Superior temporal gyrus (tissue), 1 donor: Measurements from ENCODE around the gene ACAP2.
"Not testable (repeated sequence)": the region's sequence is repeated elsewhere in the genome, so short reads cannot be mapped to it uniquely, and the experiment has no call there.

ENCODE experiments used
- DNase-seq: peaks from one replicate; pipeline ENCODE4 v3.0.0-alpha.2; 2016; ENCODE audit errors: extremely low spot score

Gene ACAP2

GRCh38 chr3:195443391-195443989, 670 bp upstream of the ACAP2 start:
- DNase-seq, result peak; percentile 22

GRCh38 chr3:195441992-195442572, 738 bp downstream of the ACAP2 start:
- no peak for DNase-seq

- DNase-seq, result peak; percentile 68
Observed at GRCh38 chr3:195441476-195441991, 1.3 kb downstream of the ACAP2 start.

- no peak for DNase-seq
Observed at GRCh38 chr3:195441051-195441450, 1.8 kb downstream of the ACAP2 start.

DNA sequence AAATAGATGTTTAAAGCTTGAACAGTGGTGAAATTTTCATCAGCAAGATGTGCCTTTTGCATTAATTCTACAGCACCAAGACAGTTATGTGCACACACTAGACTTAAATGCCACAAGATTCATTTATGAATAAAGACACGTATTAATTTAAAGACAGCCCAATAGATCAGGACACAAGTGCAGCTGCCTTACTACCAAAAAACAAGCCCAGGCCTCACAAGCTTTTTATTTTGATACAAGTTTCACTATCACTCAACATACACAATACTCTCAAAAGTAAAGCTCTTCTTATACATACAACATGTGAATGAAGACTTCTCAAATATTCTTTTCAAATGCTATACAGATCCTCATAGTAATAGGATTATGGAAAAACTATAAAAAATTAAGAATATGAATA, 2.4 kb downstream of the ACAP2 start:
- no peak for DNase-seq

- no peak for DNase-seq
Observed at GRCh38 chr3:195438371-195438770, 4.4 kb downstream of the ACAP2 start.

GRCh38 chr3:195425849-195426248, 17.0 kb downstream of the ACAP2 start:
- DNase-seq, result no peak

DNA sequence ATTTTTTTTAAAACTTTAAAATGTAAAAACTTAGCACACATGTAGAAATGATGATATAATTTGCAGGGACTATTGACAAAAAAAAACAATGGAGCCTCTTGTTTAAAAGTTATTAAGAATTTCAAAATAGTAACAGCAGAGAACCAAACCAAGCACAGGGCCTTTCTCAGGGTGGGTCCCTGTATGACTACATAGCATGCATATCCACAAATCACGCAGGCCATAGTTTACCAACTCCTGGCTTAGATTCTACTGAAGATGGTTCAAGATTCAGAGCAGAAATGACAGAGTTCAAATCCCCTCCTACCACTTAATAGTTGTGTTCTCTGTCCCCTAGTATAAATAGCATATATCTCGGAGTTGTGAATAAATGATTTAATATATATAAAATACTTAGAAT, 19.0 kb downstream of the ACAP2 start:
- no peak for DNase-seq

GRCh38 chr3:195421400-195421799, 21.4 kb downstream of the ACAP2 start:
- DNase-seq, result no peak

- DNase-seq, result no peak
Observed at GRCh38 chr3:195416795-195417194, 26.0 kb downstream of the ACAP2 start.

- DNase-seq, result no peak
Observed at GRCh38 chr3:195411836-195412235, 31.0 kb downstream of the ACAP2 start.

- no peak for DNase-seq
Observed at GRCh38 chr3:195410546-195410945, 32.3 kb downstream of the ACAP2 start.

DNA sequence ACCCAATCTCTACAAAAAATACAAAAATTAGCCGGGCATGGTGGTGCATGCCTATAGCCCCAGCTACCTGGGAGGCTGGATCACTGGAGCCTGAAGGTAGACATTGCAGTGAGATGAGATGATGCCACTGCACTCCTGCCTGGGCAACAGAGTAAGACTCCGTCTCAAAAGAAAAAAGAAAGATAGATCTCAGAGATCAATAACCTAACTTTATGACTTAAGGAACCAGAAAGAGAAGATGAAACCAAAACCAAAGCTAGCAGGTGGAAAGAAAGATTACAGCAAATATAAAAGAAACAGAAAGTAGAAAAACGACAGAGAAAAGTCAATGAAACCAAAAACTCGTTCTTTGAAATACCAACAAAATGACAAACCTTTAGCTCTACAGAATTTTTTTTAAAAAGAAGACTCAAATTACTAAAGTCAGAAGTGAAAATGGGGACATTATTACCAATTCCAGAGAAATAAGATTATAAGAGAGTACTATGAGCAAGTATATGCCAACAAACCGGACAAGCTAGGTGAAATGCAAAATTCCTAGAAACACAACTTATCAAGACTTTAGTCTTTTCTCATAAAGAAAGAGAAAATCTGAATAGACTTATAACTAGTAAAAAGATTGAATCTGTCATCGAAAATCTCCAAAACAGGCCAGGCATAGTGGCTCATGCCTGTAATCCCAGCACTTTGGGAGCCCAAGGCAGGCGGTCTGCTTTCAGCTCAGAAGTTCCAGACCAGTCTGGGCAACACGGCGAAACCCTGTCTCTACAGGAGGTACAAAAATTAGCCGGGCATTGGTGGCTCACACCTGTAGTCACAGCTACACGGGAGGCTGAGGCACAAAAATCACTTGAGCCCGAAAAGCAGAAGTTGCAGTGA, 35.0 kb downstream of the ACAP2 start:
- no peak for DNase-seq

DNA sequence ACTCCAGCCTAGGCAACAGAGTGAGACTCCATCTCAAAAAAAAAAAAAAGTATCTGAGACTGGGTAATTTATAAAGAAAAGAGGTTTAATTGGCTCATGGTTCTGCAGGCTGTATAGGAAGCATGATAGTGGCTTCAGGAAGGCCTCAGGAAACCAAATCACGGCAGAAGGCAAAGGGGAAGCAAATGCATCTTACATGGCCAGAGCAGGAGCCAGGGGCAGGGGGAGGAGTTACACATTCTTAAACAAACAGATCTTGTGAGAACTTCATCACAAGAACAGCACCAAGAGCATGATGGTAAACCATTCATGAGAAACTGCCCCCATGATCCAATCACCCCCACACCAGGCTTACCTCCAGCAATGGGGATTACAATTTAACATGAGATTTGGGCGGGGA, 37.2 kb downstream of the ACAP2 start:
- no peak for DNase-seq

DNA sequence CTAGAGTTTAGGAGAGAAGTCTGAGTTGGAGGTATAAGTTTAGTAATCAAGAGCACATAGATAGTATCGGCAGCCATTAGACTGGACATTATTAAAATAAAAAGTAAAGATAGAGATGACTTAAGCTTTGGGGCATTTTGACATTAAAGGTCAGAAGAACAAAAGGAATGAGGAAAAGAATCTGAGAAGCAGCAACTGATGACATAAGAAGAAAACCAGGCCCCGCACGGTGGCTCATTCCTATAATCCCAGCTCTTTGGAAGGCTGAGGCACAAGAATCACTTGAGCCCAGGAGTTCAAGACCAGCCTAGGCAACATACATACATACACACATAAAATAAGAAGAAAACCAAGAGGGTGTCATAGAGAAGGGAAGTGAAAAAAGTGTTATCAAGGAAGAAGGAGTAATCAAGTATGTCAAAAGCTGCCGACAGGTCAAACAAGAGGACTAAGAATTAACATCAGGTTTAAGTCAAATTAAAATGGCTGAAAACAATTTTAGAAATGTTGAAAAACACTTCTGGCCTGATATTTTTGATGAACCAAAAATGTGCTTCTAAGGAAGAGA, 38.9 kb downstream of the ACAP2 start:
- DNase-seq, result no peak

DNA sequence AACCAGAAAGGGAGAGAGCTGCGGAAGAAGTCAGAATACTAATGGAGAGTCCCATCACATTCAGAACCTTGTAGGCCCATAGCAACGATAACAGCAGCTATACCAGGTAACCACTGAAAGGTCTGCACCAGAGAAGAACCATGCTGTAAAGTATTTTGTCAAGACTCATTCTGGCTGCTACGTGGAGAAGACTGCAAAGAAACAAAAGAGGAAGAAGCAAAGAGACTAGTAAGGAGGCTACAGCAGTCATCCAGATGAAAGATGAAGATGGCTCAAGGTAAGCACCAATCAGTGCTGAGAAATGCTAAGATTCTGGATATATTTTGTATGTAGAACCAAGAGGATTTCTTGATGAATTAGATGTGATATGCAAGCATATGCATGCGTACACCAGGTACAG, 39.6 kb downstream of the ACAP2 start:
- DNase-seq, result no peak

DNA sequence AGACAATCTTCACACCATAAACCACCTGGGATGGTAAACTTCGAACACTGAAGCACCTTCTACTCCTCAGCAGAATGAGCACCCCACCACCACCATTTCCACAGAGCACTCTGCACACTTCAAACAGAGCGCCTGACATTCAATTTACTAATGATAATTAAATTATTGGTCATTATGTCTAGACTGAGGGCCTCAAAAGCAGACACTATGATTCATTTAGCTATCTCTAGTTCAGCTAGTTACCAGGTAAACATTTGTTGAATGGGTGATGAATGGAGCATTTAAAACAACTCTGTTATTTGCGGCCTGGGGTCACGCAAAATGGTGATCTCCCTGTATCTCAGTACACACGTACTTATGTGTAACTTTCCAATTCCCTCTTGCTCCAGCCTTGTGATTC, 40.9 kb downstream of the ACAP2 start:
- no peak for DNase-seq

DNA sequence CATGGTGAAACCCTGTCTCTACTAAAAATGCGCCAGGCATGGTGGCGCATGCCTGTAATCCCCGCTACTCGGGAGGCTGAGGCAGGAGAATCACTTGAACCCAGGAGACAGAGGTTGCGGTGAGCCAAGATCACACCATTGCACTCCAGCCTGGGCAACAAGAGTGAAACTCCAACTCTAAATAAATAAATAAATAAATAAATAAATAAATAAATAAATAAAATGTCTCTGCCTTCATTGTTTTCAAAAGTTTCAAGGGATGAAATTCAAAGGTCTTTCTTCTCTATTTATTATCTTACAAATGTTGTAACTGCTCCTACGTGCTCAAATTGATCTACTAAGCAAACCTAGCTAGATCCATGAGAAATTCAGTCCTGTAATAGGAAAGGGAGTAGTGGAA, 44.4 kb downstream of the ACAP2 start:
- DNase-seq, result not testable (repeated sequence)

GRCh38 chr3:195397524-195397923, 45.3 kb downstream of the ACAP2 start:
- DNase-seq, result no peak

DNA sequence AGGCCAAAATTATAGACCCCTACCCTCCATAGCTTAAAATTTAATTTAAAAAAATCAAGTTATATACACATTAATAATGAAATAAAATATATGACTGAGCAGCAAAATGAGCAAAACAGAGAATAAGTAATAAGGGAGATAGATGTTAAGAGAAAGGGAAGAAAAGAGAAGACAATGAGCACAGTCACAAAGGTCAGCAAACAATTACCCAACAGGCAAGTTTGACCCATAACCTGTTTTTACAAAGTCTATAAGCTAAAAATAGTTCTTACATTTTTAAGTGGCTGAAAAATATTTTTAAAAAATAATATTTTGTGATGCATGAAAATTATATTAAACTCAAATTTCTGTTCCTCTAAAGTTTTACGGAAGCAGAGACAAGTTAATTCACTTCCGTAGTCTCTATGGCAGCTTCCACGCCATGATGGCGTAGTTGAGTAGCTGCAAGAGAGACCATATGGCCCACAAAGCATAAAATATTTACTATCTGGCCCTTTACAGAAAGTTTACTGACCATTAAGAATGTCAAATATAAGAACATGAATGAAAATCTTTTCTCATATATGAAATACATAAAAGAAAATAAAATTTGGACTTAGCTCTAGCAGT, 47.5 kb downstream of the ACAP2 start:
- no peak for DNase-seq

DNA sequence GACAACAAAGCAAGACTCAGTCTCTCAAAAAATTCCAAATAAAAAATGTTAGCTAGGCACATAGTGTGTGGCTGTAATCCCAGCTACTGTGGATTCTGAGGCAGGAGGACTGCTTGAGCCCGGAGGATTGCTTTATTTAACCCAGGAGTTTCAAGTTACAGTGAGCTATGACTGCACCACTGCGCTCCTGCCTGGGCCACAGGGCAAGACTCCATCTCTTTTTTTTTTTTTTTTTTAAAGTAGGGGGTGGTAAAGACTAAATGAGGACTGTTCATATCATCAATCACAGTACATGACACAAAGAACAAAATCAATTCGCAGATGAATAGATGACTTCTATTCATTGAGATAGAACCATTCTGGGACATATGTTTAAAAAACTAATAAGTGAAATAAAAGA, 48.1 kb downstream of the ACAP2 start:
- no peak for DNase-seq

GRCh38 chr3:195394024-195394423, 48.8 kb downstream of the ACAP2 start:
- DNase-seq, result no peak
